Stimulated activated CD4-positive, alpha-beta T cell treated with anti-CD3 and anti-CD28 coated beads, TNF-alpha, amount 100 ng/mL, for 48 hours (primary cell): ENCODE results near the gene ARHGAP32.

ENCODE experiments used
- DNase-seq, 3 donors: peaks; one replicate each; pipeline ENCODE4 v3.0.0-alpha.2; 2020; ENCODE audit warnings: low read depth in 3 of 3

Gene ARHGAP32

GRCh38 chr11:129192150-129192549 is at the start of gene ARHGAP32:
ARHGAP32 (minus strand) TSS chr11:129192325; CDS start chr11:129192198, 127 bp downstream.
- no peak for DNase-seq

- DNase-seq: no peak
These were observed 47.1 kb upstream of the ARHGAP32 start for GRCh38 chr11:129239207-129239606.

- DNase-seq: no peak
These were observed 45.9 kb upstream of the ARHGAP32 start for GRCh38 chr11:129237880-129238638.

- DNase-seq: no peak
These were observed 45.3 kb upstream of the ARHGAP32 start for GRCh38 chr11:129237456-129237855.

- no peak for DNase-seq
These were observed 44.7 kb upstream of the ARHGAP32 start for GRCh38 chr11:129236850-129237249.

- DNase-seq: no peak
These were observed 42.9 kb upstream of the ARHGAP32 start for GRCh38 chr11:129234978-129235377.

- DNase-seq: no peak
These were observed 37.9 kb upstream of the ARHGAP32 start for GRCh38 chr11:129230006-129230405.

- DNase-seq: no peak
These were observed 34.2 kb upstream of the ARHGAP32 start for GRCh38 chr11:129226207-129226798.

GRCh38 chr11:129225190-129225589 is 33.1 kb upstream of the ARHGAP32 start:
- DNase-seq: no peak

- no peak for DNase-seq
These were observed 32.4 kb upstream of the ARHGAP32 start for GRCh38 chr11:129224538-129224937.

GRCh38 chr11:129223701-129224149 is 31.6 kb upstream of the ARHGAP32 start:
- DNase-seq: no peak

GRCh38 chr11:129223260-129223659 is 31.1 kb upstream of the ARHGAP32 start:
- no peak for DNase-seq

- DNase-seq: no peak
These were observed 30.0 kb upstream of the ARHGAP32 start for GRCh38 chr11:129222158-129222557.

GRCh38 chr11:129215506-129216245 is 23.6 kb upstream of the ARHGAP32 start:
- no peak for DNase-seq

GRCh38 chr11:129214710-129215295 is 22.7 kb upstream of the ARHGAP32 start:
- DNase-seq: no peak

- DNase-seq: no peak
These were observed 21.1 kb upstream of the ARHGAP32 start for GRCh38 chr11:129213261-129213660.

GRCh38 chr11:129211397-129211796 is 19.3 kb upstream of the ARHGAP32 start:
- no peak for DNase-seq

GRCh38 chr11:129210831-129211181 is 18.7 kb upstream of the ARHGAP32 start:
- DNase-seq: no peak

GRCh38 chr11:129209891-129210830 is 18.0 kb upstream of the ARHGAP32 start:
- DNase-seq: no peak

- no peak for DNase-seq
These were observed 16.7 kb upstream of the ARHGAP32 start for GRCh38 chr11:129208863-129209262.

- no peak for DNase-seq
These were observed 12.2 kb upstream of the ARHGAP32 start for GRCh38 chr11:129204150-129204838.
